Esophagus squamous epithelium (tissue), 4 donors: Measurements from ENCODE around the gene MAGEA6.

Experiments used
- CTCF ChIP-seq, 6 experiments: fragments of 450-650 bp in 4 of 6; fragments of 200-600 bp in 2 of 6; sonication (generic) in 2 of 6; IDR thresholded peaks; one replicate each; pipeline ENCODE4 v1.5.1; 2016 to 2019; ENCODE audit warnings: antibody characterized with exemption in 6 of 6, mild to moderate bottlenecking in 4 of 6, moderate library complexity in 4 of 6
- POLR2A ChIP-seq, 4 donors: fragments of 450-650 bp; IDR thresholded peaks; one replicate each; pipeline ENCODE4 v1.6.1; 2017; ENCODE audit warnings: antibody characterized with exemption in 4 of 4, mild to moderate bottlenecking in 4 of 4, moderate library complexity in 3 of 4

- TF ChIP-seq POLR2A (IDR thresholded peaks at IDR 0.05): no peak
- no peak for TF ChIP-seq CTCF (IDR thresholded peaks at IDR 0.05)
Observed at GRCh38 chrX:152735101-152735500, 34.4 kb downstream of the MAGEA6 start.
